HG03521 (cell line): ENCODE measurements around the gene GM2A.
A peak's percentile ranks its signal among the peaks of the same experiment; 100 is the strongest.
"Not testable (repeated sequence)": the region's sequence is repeated elsewhere in the genome, so short reads cannot be mapped to it uniquely, and the experiment has no call there.

Source experiments
- ATAC-seq: cut with Tn5 transposase; IDR thresholded peaks from one replicate; pipeline ENCODE4 v1.9.1; 2021; ENCODE audit warnings: mild to moderate bottlenecking, moderate library complexity; ENCODE audit not compliant: unreplicated experiment

The GM2A gene

DNA sequence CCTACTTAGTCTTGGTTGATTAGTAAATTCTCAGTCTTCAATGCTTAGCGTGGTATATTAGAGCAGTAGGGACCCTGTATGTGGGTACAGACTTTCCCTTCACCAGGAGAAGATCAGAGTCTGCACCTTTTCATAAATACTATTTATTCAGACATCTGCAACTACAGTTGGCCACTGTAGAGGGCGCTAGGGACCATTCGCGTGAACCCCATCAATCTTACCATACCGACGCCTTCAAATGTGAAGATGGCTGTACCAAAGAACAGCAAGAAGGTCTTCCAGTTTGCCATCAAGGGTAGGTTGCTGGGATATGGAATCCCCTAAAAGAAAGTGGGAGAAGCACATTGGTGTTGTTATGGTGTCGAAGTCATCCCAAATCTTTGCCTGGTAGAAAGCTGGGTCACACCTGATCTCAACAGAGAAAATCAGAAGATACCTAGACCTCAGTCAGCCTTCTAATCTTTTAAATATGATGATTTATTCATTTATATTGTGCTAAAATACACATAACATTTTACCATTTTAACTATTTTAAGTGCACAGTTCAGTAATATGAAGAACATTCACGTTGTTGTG lies 31.5 kb downstream of the GM2A start:
- ATAC-seq, result no peak

DNA sequence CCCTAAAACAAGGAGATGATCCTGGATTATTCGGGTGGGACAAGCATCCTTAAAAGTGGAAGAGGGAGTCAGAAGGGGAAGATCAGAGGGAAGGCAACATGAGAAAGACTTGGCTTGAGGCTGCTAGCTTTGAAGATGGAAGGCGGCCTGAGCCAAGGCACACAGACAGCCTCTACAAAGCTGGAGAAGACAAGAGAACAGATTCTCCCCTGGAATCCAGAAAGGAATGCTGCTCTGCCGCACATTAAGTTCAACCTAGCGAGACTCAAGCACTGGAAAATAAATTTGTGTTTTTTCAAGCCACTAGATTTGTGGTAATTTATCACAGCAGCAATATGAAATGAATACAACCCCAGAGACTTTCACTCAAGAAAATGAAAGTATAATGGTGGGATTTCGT lies 32.7 kb downstream of the GM2A start:
- no peak for ATAC-seq

DNA sequence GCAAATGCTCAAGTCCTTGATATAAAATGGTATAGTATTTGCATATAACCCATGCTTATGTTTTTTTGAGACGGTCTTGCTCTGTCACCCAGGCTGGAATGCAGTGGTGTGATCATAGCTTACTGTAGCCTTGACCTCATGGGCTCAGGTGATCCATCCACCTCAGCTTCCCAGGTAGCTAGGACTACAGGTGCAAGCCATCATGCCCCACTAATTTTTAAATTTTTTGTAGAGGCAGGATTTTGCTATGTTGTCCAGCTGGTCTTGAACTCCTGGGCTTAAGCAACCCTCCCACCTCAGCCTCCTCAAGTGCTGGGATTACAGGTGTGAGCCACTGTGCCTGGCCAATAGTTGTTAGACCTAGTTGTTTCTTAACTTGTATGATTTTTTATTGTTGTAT lies 33.3 kb downstream of the GM2A start:
- no peak for ATAC-seq

DNA sequence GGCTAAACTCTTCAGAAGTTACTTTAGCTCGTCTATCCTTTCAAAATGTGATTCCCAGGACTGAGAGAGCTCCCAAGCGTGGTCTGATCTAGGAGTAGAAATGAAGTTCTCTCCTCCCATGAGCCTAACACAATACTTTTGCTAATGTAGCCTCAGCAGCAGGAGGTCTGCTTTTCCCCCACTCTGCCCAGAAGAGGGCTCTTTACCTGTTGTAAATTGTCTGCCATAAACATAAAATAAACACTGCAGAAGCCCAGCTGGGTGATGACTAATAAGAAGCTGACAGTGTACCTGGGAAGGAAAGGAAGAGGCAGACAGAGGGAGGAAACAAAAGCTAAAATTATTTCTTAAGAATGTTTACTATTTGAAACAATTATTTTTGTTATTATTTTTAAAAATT lies 35.2 kb downstream of the GM2A start:
- no peak for ATAC-seq

DNA sequence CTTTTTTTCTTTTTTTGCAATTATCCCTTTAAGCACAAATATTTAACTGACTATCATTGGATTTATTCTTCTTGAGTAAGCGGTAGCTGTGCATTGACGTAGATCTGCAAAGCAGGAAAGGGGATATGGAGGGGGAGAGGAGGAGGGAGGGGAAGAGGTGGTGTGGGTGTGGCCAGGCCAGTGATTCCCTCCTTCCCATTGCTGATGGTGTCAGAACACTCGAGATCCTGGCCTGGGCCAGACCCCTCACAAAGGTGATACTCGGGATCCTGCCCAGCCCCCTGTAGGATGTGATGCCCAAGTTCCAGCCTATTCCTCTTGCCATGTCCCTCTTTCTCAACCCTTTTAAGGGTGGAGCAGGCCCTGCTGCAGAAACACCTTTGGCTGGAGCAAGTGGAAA lies 40.6 kb downstream of the GM2A start:
- no peak for ATAC-seq

DNA sequence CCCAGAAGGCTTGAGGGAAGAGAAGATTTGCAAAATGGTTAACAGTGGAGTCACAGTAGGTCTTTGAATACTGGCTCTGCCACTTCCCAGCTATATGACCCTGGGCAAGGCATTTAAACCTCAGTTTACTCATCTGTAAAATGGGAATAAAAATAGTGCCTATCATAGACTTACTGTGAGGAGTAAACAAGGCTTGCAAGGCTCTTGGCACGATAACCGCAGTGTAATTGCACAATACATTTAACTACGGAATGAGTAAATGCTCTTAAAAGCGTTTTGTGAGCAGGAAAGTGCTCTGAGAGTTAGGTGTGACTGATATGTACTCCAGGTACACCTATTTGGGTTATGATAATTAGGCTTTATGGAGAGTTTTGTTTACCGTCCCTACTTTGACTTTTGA lies 42.2 kb downstream of the GM2A start:
- ATAC-seq, result no peak

DNA sequence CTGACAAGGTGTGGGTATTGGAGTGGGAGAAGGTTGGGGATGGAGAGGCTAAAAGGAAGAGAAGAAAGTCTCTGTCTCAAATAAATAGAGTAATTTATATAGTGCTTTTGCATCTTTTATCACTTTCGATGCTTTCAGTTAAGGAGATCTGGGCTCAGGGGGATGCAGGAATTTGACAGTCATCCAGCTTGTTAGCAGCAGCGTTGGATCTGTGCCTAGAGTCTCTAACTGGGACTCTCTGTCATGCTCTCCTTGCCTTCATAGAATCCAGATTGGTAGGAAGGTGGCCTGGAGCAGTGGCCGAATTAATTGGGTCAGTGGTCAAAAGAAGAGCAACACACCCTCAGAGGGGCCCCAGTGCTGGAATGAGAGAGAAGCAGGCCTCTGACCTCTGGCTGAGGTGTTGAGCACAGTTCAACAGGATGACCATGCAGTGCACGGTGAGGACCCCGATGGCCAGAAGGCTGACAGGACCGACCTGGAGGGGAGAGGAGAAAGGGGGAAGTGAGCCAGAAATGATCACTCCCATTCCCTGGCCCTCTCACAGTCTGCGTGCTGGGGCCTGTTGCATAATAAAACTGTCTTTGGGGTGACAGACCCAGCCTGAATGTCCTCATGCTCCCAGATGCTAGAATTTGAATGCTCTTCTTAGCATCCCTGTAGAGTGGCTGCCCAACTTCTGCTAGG lies 42.9 kb downstream of the GM2A start:
- no peak for ATAC-seq

DNA sequence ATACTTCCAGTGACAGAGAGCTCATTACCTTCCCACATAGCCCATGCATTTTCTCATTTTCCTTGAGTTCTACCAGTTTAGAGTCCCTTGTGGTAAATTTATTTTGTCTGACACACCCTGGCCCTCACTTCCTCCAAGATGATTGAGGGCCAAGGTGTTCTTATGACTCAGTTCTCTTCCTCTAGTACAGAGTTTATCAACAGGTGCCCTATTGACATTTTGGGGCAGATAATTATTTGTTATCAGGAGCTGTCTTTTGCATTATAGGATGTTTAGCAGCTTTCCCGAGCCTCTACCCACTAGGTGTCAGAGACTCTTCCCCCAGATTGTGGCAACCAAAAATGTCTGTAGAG lies 43.5 kb downstream of the GM2A start:
- ATAC-seq, result no peak

DNA sequence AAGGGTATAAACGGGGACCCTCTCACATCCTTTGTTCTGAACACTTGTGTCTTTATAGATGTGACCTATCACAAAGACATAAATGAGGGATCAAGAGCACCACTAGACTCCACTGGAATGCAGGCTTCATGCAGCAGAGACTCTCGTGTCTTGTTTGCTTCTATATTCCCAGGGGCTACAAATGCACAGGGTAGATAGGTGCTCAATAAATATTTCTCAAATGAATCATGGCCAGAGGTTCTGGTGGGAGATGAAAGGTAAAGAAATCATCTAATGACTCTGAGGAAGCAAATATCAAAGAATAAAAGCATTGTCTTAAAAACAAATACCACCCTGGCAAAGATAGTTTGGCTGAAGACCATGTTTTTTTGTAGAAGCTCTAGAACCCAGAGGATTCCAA lies 44.0 kb downstream of the GM2A start:
- ATAC-seq, result no peak

DNA sequence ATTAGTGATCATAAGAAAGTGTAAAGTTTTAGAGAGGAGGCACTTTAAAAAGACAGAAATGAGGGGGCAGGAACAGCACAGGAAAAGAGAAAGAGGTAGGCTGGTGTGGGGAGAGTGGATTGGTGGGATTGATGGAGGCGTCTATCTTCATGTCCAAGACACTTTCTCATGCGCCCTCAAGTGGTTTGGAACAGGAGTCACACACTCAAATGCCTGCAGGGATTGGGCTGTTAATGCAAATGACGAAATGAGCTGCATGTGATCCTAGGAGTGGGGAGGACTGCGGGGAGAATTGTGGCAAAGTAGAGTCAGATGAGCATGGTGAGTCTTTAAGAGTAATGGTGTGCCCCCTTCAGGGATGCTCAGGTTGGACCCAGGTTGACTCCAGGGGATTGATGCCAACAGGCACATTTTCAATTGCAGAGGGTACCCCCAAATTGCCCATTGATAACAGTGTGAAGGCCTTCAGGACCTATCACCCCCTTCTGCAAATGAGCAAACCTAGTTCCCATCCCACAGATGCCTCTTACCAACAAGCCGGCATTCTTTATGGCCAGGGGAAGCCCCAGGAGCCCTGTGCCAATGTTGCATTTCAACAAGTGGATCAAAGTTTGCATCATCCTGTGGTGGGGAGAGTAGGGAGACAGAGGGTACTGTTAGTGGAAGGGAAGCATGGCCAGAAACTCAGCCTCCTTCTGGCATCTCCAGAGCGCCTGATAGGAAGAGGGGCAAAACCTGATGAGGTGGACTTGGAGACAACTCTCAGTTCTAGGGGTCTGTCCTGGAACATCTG lies 45.3 kb downstream of the GM2A start:
- ATAC-seq, result no peak

DNA sequence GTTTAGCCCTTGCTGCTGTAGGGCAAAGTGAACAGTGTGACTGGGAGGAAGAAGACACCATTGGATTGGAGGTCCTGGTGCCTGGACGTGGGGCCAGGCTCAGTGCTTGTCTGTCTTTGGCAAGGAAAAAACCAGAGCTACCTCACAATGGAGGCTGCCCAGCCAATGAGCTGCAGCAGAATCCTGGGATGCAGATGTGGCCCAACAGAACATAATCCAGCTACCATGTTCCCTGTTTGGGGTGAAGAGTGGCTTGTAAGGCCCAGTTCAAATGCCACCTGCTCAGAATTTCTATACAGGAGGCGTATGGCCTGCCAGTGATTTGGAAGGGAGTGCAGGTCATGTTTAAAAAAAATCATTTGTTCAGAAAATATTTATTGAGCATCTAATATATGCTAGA lies 50.7 kb downstream of the GM2A start, which contains the start of gene SLC36A3:
TSS of gene SLC36A3 (minus strand) at position 101 of the 400 bp plus-strand sequence. CDS start 412 bp downstream, outside the sequence.
- no peak for ATAC-seq

DNA sequence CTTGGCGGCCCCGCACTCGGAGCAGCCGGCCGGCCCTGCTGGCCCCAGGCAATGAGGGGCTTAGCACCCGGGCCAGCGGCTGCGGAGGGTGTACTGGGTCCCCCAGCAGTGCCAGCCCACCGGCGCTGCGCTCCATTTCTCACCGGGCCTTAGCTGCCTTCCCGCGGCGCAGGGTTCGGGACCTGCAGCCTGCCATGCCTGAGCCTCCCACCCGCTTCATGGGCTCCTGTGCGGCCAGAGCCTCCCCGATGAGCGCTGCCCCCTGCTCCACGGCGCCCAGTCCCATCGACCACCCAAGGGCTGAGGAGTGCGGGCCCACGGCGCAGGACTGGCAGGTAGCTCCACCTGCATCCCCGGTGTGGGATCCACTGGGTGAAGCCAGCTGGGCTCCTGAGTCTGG lies 56.3 kb downstream of the GM2A start:
- ATAC-seq, result not testable (repeated sequence)

DNA sequence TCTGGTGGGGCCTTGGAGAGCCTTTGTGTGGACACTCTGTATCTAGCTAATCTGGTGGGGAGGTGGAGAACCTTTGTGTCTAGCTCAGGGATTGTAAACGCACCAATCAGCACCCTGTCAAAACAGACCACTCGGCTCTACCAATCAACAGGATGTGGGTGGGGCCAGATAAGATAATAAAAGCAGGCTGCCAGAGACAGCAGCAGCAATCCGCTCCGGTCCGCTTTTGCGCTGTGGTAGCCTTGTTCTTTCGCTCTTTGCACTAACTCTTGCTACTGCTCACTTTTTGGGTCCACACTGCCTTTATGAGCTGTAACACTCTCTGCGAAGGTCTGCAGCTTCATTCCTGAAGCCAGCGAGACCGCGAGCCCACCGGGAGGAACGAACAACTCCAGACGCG lies 56.8 kb downstream of the GM2A start:
- not testable (repeated sequence) for ATAC-seq

DNA sequence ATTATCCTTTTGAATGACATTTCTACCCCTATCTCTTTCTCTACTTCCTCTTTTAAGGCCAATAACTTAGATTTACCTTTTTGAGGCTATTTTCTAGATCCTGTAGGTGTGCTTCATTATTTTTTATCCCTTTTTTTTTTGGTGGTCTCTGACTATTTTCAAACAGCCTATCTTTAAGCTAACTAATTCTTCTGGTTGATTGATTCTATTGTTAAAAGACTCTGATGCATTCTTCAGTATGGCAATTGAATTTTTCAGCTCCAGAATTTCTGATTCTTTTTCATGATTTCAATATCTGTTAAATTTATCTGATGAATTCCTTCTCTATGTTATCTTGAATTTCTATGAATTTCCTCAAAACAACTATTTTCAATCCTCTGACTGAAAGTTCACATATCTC lies 57.9 kb downstream of the GM2A start:
- no peak for ATAC-seq

DNA sequence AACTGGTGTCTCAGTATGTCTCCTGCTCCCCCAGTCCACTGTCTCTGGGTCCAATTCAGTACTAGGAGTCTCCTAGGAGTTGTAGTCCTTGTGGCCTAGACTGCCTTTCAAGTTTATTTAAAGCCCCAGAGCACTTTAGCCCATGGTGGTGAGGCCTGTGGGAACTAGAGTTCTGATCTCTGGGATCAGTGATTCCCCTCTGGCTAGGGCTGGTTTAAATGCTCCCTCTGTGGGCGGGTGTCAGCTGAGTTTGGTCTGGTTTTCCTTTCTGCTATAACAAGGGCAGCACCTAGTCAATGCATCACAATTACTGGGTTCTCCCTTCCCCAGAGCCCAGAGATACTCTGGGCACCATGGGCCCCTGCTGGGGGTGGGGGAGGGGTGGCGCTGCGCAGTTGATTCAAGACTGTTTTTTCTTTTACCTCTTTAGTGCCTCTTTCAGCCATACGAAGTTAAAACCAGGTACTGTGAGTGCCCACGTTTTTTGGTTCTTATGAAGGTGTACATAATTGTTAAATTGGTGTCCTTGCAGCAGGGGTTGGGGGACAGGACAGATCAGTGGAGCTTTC lies 59.9 kb downstream of the GM2A start:
- ATAC-seq, result no peak

DNA sequence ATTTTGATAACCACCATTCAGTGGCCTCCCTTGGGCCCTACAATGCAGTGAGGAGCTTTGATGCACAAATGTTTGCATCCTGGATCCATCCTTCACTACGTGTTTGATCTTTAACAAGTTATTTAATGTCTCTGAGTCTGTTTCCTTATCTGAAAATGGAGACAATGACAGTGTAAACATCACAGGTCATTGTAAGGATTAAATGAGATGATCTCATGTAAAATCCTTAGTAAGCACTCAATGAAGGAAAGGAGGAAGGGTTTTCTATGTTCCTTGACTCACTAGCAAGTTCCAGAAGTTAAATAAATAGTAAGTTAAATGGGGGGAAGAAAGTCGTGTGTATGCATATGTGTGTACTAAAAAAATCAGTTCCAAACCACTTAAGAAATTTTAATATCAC lies 60.4 kb downstream of the GM2A start:
- no peak for ATAC-seq

DNA sequence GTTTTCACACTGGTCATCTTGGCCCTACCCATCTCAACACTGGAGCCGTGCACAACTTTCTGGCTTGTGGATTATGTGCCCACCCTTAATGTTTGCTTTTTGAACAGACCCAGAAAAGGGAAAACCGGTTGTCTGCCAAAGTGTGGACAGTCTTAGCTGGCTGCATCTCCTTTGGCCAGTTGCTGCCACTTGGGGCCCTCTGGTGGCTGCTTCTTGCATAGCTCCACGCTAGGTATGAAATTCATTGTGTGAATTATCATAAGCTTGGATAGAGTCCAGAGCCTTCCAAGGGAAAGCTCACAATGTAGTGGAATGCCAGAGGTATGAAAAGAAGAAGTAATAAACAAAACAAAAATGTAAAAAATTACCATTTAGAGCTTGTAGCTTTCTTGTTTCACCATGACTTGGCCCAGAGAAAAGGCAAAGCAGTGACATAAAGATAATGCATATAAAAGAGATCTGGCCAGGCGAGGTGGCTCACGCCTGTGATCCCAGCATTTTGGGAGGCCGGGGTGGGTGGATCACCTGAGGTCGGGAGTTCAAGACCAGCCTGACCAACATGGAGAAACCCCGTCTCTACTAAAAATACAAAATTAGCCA lies 63.1 kb downstream of the GM2A start:
- peak; percentile 61 for ATAC-seq

DNA sequence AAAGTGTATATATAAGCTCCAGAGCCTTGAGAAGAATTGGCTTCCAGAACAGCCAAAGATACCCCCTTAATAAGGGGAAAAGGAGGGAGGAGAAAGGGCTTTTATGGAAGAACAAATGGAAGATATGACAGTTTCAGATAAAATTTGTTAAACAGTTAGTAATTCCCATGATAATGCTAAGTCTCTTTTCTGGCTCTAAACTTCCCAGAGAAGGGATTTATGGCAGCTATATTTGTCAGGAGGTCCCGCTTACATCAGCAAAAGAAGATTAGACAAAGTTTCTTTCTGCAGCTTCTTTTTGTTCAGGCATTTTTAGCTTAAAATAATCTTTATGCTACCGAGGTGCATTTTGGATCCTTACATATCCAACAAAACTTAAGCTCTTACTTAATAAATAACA lies 64.9 kb downstream of the GM2A start:
- ATAC-seq, result no peak

DNA sequence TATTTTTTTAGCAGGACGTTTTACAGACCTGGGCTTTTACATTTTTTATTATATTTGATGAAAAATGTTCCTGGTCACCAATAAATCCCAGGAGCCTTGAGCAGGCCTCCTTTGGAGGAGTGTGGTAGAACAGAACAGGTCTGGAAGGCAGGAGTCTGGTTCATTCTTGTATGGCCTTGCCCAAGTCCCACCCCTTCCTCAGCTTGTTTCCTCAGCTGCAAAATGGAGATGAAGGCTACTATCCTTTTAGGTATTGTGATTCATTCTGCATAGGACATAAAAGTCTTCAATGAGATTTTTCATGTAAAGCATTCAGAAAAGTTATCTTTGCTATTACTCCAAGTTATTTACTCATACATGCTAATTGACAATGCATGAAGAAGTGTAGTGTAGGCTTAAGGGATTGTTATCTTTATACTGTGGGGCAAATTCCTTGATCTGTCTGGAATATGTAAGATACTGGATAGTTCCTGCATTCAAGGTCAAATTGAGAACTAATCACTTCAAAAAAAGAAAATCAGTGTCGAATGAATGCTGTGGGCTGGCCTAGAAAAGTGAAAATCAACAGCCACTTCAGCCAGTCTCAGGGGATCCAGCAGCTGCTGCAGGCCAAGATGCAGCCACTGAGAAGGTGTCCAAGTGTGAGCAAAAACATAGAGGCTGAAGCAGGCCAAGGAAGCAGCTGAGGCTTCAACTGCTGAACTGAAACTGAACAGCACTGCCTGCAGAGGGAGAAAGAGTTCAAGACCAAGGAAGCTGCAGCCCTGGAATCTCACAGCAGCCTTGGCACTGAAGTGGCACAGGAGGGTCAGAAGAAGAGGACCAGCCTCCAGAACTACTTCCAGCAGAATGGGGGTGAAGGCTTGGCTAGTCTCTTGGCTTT lies 66.1 kb downstream of the GM2A start:
- ATAC-seq, result peak; percentile 72
